Astrocyte of the cerebellum (primary cell): ENCODE measurements around the gene ATRNL1.
"Not testable (repeated sequence)": the region's sequence is repeated elsewhere in the genome, so short reads cannot be mapped to it uniquely, and the experiment has no call there.

ENCODE experiments used
- DNase-seq: peaks from one replicate; pipeline ENCODE4 v3.0.0-alpha.2; 2011; ENCODE audit warnings: low read depth
- H3K4me3 ChIP-seq: 2 replicates; pipeline ENCODE4 v1.5.1; 2011; ENCODE audit warnings: mild to moderate bottlenecking, low read depth, low read length, moderate library complexity
- CTCF ChIP-seq: IDR thresholded peaks from 2 replicates; pipeline ENCODE4 v1.5.1; 2012; ENCODE audit warnings: low read length, low read depth, moderate library complexity, mild to moderate bottlenecking; ENCODE audit errors: missing control alignments
- in situ Hi-C: cut with HindIII; loops from 2 replicates; pipeline ENCODE4 v1.10.0; 2017; ENCODE audit warnings: low sequenced_read_pairs

Gene ATRNL1

GRCh38 chr10:115818012-115818411, 724.8 kb downstream of the ATRNL1 start:
- DNase-seq = no peak
- H3K4me3 ChIP-seq = no peak overlapping the region
- TF ChIP-seq CTCF = no peak
- in situ Hi-C loops = no loop called here

GRCh38 chr10:115826396-115826795, 733.2 kb downstream of the ATRNL1 start:
- H3K4me3 ChIP-seq = no peak overlapping the region
- in situ Hi-C loops = no loop called here
- DNase-seq = no peak
- TF ChIP-seq CTCF = no peak

GRCh38 chr10:115827231-115828009, 734.3 kb downstream of the ATRNL1 start:
- in situ Hi-C loops = no loop called here
- H3K4me3 ChIP-seq = no peak overlapping the region
- no peak for TF ChIP-seq CTCF
- DNase-seq = peak; percentile 43

- H3K4me3 ChIP-seq, DNase-seq, in situ Hi-C loops: not testable (repeated sequence)
Observed at GRCh38 chr10:115828182-115828581, 735.0 kb downstream of the ATRNL1 start.

GRCh38 chr10:115829521-115830205, 736.5 kb downstream of the ATRNL1 start:
- DNase-seq = peak; percentile 19
- in situ Hi-C loops = no loop called here
- no peak overlapping the region for H3K4me3 ChIP-seq

GRCh38 chr10:115830265-115830970, 737.3 kb downstream of the ATRNL1 start:
- in situ Hi-C loops = no loop called here
- no peak for TF ChIP-seq CTCF
- DNase-seq = no peak
- H3K4me3 ChIP-seq = no peak overlapping the region

More at GRCh38 chr10:115829521-115830205, 736.5 kb downstream of the ATRNL1 start:
- TF ChIP-seq CTCF = peak; percentile 39

GRCh38 chr10:115831016-115831415, 737.9 kb downstream of the ATRNL1 start:
- H3K4me3 ChIP-seq = no peak overlapping the region
- no peak for DNase-seq
- in situ Hi-C loops = no loop called here
- TF ChIP-seq CTCF = no peak
